SK-N-SH (cell line): ENCODE data around the gene ICAM5.

Experiments used
- EZH2phosphoT487 ChIP-seq: fragments of 200-600 bp; sonication (generic); IDR thresholded peaks from 2 replicates; pipeline ENCODE4 v1.6.1; 2017; ENCODE audit warnings: low read depth, mixed run types, mild to moderate bottlenecking, antibody characterized with exemption, moderate library complexity, borderline replicate concordance
- FOSL2 ChIP-seq: IDR thresholded peaks from 2 replicates; pipeline ENCODE4 v1.4.0; 2012; ENCODE audit warnings: low read depth, mild to moderate bottlenecking, moderate library complexity, borderline replicate concordance
- MXI1 ChIP-seq: IDR thresholded peaks from 2 replicates; pipeline ENCODE4 v1.6.1; 2012; ENCODE audit warnings: mild to moderate bottlenecking, low read depth, low read length, improper control_type of control experiment
- POLR2AphosphoS5 ChIP-seq: IDR thresholded peaks from 2 replicates; pipeline ENCODE4 v1.6.1; 2012; ENCODE audit warnings: low read depth, low read length
- SMC3 ChIP-seq: IDR thresholded peaks from 2 replicates; pipeline ENCODE4 v1.6.1; 2012; ENCODE audit warnings: low read depth, low read length, improper control_type of control experiment
- TCF12 ChIP-seq: IDR thresholded peaks from 2 replicates; pipeline ENCODE4 v1.4.0; 2012
- YY1 ChIP-seq: IDR thresholded peaks from 2 replicates; pipeline ENCODE4 v1.4.0; 2012; ENCODE audit warnings: low read depth, mild to moderate bottlenecking
- TF ChIP-seq, protein P1 (sequence below): fragments of 150-350 bp; IDR thresholded peaks from 2 replicates; pipeline ENCODE4 v1.6.1; 2017; ENCODE audit warnings: antibody characterized with exemption, low read length, low read depth, borderline replicate concordance
- TF ChIP-seq, protein P2 (sequence below): fragments of 200-600 bp; sonication (generic); IDR thresholded peaks from 2 replicates; pipeline ENCODE4 v1.6.1; 2017; ENCODE audit warnings: antibody characterized with exemption, mild to moderate bottlenecking, moderate library complexity
- TF ChIP-seq, protein P3 (sequence below): IDR thresholded peaks from 2 replicates; pipeline ENCODE4; 2012
- TF ChIP-seq, protein P4 (sequence below): IDR thresholded peaks from 2 replicates; pipeline ENCODE4 v1.4.0; 2012; ENCODE audit warnings: low read depth, borderline replicate concordance
- TF ChIP-seq, protein P5 (sequence below): IDR thresholded peaks from 2 replicates; pipeline ENCODE4 v1.6.1; 2012; ENCODE audit warnings: mild to moderate bottlenecking, low read depth, low read length, moderate library complexity

DNA sequence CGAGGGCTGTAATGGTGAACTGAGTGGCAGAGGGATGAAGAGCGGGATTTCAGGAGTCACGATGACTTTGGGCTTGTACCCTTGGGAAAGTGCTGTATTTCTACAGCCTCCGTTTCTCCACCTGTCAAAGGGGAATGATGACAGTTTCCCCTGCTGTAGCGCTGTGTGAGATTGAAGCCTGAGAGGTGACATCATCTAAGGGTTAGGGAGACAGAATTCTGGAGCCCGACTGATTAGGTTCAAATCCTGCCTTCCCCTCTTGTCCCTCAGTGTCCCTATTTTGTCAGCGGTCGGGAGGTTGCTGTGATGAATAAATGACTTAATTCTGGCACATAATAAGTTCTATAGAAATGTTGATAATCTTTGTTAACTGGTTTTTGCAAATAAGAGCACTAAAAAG, 37.0 kb upstream of the ICAM5 start:
- TF ChIP-seq, protein P1, sequence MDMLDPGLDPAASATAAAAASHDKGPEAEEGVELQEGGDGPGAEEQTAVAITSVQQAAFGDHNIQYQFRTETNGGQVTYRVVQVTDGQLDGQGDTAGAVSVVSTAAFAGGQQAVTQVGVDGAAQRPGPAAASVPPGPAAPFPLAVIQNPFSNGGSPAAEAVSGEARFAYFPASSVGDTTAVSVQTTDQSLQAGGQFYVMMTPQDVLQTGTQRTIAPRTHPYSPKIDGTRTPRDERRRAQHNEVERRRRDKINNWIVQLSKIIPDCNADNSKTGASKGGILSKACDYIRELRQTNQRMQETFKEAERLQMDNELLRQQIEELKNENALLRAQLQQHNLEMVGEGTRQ, result no peak
- TF ChIP-seq SMC3 (no peak), POLR2AphosphoS5 (no peak), FOSL2 (no peak), MXI1 (no peak), EZH2phosphoT487 (no peak), YY1 (no peak), TCF12 (no peak)
- TF ChIP-seq, protein P2, sequence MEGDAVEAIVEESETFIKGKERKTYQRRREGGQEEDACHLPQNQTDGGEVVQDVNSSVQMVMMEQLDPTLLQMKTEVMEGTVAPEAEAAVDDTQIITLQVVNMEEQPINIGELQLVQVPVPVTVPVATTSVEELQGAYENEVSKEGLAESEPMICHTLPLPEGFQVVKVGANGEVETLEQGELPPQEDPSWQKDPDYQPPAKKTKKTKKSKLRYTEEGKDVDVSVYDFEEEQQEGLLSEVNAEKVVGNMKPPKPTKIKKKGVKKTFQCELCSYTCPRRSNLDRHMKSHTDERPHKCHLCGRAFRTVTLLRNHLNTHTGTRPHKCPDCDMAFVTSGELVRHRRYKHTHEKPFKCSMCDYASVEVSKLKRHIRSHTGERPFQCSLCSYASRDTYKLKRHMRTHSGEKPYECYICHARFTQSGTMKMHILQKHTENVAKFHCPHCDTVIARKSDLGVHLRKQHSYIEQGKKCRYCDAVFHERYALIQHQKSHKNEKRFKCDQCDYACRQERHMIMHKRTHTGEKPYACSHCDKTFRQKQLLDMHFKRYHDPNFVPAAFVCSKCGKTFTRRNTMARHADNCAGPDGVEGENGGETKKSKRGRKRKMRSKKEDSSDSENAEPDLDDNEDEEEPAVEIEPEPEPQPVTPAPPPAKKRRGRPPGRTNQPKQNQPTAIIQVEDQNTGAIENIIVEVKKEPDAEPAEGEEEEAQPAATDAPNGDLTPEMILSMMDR, result no peak
- TF ChIP-seq, protein P3, sequence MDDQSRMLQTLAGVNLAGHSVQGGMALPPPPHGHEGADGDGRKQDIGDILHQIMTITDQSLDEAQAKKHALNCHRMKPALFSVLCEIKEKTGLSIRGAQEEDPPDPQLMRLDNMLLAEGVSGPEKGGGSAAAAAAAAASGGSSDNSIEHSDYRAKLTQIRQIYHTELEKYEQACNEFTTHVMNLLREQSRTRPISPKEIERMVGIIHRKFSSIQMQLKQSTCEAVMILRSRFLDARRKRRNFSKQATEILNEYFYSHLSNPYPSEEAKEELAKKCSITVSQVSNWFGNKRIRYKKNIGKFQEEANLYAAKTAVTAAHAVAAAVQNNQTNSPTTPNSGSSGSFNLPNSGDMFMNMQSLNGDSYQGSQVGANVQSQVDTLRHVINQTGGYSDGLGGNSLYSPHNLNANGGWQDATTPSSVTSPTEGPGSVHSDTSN, result no peak
- TF ChIP-seq, protein P4, sequence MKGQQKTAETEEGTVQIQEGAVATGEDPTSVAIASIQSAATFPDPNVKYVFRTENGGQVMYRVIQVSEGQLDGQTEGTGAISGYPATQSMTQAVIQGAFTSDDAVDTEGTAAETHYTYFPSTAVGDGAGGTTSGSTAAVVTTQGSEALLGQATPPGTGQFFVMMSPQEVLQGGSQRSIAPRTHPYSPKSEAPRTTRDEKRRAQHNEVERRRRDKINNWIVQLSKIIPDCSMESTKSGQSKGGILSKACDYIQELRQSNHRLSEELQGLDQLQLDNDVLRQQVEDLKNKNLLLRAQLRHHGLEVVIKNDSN, result no peak
- TF ChIP-seq, protein P5, sequence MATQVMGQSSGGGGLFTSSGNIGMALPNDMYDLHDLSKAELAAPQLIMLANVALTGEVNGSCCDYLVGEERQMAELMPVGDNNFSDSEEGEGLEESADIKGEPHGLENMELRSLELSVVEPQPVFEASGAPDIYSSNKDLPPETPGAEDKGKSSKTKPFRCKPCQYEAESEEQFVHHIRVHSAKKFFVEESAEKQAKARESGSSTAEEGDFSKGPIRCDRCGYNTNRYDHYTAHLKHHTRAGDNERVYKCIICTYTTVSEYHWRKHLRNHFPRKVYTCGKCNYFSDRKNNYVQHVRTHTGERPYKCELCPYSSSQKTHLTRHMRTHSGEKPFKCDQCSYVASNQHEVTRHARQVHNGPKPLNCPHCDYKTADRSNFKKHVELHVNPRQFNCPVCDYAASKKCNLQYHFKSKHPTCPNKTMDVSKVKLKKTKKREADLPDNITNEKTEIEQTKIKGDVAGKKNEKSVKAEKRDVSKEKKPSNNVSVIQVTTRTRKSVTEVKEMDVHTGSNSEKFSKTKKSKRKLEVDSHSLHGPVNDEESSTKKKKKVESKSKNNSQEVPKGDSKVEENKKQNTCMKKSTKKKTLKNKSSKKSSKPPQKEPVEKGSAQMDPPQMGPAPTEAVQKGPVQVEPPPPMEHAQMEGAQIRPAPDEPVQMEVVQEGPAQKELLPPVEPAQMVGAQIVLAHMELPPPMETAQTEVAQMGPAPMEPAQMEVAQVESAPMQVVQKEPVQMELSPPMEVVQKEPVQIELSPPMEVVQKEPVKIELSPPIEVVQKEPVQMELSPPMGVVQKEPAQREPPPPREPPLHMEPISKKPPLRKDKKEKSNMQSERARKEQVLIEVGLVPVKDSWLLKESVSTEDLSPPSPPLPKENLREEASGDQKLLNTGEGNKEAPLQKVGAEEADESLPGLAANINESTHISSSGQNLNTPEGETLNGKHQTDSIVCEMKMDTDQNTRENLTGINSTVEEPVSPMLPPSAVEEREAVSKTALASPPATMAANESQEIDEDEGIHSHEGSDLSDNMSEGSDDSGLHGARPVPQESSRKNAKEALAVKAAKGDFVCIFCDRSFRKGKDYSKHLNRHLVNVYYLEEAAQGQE, result no peak
